HPDE6-E6E7 (cell line): ENCODE data around the gene CSNK1D.

Experiments
- DNase-seq: peaks from one replicate; pipeline ENCODE4 v3.0.0; 2011; ENCODE audit warnings: missing footprints; ENCODE audit errors: extremely low spot score

Gene CSNK1D

DNA sequence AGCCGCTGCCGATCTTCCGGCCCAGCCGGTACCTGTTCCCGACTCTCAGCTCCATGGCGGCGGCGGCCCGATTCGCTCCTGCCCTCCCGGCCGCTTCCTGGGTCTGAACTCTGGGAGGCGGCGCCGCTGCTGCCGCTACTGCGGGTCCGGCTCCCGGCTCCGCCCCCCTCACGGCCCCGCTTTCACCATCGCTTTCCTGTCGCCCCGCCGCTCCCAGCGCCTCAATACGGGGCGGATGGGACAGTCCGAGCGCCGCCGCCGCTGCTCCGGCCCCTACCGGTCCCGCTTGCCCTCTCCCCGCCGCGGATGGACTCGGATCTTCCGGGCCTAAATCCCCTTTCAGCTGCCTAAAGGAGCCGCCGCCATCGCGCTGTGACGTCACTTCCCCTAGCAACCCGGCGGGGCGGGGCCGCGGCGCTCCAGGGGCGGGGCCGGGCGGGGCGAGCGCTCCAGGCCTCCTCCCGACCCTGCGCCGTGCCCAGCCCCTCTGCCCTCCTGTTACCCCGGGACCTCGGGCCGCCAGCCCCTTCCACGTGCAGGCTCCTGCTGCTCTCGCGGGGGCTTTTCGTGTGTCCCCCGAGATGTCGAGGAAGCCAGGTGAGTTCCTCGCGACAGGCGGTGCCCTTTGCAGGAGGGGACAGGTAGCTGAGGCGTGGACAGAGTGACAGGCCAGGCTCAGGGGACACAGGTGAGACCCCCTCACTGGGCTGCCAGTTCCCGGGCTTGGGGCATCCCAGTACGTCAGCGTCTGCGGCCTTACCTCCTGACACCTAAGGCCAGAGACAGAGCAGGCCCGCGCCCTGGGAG is at the start of gene CSNK1D:
Gene CSNK1D (minus strand): TSS at position 374 of the 807 bp plus-strand sequence. CDS start 319 bp downstream, at position 55.
- DNase-seq, result peak; percentile 80

DNA sequence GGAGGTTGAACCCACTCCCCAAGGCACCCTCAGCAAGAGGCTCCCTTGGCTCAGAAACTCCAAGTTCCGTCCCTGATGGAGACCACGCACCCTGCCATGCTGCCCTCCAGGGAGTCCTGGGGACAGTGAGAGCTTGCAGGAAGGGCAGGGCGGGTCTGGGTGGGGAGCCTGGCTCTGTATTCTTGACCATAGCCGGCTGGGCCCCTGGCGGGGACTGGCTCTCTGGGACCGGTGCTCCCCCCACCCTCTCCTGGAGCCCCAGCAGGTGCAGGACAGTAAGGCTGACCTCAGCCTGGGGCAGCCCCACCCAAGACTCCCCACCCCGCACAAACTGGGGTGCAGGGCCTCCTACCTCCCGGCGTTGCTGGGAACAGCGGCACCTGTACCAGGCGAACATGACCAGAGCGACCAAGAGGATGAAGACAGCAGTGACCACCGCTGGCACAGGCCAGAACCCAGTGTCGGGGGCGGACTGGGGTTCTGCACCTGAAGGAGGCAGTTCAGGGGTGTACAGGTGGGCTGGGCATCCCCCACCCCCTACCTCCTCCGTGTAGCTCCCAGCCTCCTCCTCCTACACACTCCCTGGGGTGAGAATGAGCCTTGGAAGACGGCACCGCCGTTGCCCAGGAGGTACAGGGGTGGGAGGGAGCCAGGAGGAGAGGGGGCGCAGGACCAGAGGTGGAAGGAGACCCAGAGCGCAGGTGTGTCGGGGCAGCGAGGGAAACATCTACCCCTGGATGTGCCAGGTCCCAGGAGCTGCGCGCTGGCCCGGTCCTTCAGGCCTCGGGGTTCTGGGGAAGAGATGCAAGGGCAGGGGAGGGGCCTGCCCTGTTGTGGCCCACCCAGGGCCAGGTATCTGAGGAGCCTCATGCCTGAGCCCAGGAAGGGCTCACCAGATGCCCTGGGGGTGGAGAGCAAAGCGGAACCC is 49.3 kb upstream of the CSNK1D start:
- DNase-seq, result no peak

DNA sequence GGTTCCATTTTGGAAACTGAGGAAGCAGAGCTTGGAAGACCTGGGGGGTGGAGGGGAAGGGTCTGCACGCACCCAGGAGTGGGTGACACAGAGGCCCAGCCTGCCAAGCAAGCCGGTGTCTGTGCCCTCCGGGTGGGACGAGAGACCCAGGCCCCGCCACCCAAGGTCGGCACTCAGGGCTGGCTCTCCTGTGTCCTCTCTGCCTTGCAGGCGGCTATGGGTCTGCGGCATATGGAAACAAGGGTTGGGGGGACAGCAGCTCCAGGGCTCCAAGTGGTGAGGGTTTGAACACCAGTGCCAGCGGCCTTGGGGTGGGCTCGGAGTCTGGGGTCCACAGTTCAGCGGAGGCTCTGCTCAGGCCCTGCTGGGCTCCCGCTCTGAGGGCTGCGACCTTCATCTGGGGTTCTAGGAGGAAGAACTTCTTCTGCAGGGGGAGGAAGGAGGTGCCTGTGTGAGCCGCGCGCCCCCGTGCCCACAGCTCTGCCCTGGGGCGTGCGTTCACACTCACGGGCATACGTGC is 48.5 kb upstream of the CSNK1D start:
- DNase-seq, result no peak

DNA sequence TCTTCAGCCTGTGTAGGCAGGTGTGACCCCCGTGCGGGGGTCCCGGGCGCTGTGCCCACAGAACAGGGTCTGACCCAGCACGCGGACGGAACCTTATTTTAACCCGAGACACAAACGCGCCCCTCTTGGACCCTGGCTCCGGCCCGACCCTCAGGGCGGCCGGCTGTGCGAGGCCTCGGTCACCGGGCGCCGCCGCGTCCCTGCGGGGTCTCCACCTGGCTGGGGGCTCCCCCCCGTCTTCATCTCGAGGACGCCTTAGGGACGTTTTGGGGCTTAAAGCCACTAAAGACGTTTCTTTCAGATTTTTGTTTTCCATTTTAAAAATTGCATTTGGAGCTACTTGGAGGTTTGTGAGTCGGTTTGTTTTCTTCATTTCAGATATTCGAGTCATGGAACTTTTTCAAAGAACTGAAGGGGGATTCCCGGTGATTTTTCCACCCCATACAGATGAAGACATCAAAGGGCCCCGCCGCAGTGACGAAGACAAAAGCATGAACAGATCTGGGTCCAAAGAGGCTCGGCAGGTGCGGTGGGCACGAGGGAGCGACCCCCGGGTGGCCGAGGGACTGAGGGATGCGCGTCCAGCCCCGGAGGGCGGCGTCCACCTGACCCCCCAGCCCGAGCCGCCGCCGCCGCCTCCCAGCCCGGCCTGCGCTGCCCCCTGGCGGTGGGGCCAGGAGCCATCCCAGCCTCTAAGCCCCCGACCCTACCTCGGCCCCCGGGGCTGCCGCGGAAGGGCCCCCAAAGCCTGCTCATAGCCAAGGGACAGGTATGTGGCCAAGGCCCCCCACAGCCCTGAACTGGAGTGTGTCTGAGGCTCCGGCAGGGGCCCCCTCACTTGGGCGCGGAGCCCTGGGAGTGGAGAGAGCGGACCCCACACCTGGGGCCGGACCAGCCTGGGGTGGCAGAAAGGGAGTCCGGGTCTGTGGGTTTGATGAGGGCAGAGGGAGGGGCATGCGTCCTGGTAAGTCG is 47.7 kb upstream of the CSNK1D start:
- no peak for DNase-seq

DNA sequence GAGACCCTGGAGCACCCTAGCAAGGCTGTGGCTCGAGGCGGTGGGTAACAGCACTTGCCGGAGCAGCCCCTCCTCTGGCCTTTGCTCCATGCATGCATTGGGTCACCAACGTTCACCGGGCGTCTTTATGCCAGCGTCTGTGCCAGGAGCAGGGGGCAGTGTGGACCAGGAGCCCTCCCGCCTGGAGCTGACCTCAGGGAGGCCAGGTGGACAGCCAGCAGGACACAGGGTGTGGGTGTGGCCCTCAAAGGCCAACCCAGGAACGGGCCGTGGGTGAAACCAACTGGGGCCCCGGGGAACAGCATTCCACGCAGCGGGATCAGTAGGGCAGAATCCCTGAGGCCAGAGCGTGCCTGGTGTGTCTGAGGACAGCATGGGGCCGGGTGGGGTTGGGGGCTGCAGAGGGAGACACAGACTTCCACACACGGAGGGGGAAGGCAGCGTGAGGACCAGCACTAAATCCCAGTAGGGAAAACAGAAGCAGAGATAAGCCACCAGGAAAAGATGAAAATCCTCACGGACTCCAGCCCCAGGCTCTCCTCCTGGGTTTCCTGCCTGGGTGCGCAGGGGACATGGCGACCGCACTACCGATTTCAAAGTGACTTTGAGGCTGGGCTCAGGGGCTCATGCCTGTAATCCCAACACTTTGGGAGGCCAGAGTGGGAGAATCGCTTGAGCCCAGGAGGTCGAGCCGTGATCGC is 46.8 kb upstream of the CSNK1D start:
- DNase-seq, result no peak

DNA sequence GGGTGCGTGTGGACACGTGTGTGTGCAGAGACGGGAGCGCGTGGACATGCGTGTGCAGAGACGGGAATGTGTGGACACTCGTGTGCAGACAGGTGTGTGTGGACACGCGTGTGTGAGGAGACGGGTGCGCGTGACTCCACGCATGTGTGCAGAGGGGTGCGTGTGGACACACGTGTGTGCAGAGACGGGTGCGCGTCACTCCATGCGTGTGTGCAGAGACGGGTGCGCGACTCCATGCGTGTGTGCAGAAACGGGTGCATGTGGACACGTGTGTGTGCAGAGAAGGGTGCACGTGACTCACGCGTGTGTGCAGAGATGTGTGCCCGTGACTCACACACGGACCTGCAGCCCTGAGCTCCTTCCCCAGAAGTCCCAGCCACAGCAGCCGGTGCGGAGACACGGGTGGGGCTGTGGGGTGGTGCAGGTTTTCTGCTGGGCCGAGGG is 46.1 kb upstream of the CSNK1D start:
- DNase-seq, result no peak

DNA sequence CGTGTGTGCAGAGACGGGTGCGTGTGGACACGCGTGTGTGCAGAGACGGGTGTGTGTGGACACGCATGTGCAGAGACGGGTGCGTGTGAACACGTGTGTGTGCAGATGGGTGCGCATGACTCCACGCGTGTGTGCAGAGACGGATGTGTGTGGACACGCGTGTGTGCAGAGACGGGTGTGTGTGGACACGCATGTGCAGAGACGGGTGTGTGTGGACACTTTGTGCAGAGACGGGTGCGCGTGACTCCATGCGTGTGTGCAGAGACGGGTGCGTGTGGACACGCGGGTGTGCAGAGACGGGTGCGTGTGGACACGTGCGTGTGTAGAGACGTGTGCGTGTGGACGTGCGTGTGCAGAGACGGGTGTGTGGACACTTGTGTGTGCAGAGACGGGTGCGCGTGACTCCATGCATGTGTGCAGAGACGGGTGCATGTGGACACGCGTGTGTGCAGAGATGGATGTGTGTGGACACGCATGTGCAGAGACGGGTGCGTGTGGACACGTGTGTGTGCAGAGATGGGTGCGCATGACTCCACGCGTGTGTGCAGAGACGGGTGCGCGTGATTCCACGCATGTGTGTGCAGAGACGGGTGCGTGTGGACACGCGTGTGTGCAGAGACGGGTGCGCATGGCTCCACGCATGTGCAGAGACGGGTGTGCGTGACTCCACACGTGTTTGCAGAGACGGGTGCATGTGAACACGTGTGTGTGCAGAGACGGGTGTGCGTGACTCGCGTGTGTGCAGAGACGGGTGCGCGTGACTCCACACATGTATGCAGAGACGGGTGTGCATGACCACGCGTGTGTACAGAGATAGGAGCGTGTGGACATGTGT is 45.5 kb upstream of the CSNK1D start:
- no peak for DNase-seq

DNA sequence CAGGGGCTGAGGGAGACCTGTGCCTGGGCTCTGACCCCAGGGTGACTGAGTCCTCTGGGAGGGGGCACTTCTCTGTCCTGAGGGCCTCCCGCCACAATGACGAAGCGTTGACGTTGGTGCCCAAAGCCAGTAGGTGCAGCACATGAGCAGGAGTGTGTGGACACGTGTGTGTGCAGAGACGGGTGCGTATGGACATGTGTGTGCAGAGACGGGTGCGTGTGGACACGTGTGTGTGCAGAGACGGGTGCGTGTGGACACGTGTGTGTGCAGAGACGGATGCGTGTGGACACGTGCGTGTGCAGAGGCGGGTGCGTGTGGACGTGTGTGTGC is 44.6 kb upstream of the CSNK1D start:
- no peak for DNase-seq

DNA sequence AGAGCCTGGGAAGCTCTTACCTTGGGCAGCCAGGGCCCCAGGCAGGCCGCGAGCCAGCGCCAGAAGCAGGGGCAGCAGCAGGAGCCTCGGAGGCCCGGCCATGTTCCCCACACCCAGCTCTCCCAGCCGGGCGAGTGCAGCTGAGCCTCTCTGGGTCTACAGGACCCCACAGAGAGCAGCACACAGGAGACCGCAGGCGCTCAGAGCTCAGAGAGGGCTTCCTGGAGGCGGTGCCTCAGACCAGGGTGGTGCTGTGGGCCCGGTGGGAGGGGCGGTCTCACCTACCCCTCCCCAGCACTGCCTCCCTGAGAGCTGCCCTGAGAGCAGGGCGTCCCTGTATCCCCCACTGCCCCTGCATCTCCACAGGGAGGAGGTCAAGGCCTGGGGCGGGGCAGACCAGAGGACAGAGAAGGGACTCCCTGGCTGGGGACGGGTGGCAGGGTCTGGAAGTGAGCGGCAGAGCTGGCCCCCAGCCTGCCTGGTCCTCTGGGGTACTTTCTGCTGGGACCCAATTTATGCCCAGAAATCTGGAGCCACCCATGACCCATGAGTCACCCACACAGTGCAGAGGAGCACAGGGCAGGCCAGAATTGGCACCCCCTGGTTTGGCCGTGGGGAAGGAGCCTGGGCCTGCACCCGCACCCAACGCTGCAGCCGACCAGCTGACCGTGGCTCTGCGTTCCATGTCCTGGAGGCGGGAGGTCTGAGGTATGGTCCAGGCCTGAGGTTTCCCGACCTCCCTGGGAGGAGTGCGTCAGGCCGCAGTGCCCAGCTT is 44.1 kb upstream of the CSNK1D start, which contains the start of gene CD7:
Gene CD7 (minus strand): TSS at position 215 of the 775 bp plus-strand sequence. CDS start 113 bp downstream, at position 102.
- no peak for DNase-seq

DNA sequence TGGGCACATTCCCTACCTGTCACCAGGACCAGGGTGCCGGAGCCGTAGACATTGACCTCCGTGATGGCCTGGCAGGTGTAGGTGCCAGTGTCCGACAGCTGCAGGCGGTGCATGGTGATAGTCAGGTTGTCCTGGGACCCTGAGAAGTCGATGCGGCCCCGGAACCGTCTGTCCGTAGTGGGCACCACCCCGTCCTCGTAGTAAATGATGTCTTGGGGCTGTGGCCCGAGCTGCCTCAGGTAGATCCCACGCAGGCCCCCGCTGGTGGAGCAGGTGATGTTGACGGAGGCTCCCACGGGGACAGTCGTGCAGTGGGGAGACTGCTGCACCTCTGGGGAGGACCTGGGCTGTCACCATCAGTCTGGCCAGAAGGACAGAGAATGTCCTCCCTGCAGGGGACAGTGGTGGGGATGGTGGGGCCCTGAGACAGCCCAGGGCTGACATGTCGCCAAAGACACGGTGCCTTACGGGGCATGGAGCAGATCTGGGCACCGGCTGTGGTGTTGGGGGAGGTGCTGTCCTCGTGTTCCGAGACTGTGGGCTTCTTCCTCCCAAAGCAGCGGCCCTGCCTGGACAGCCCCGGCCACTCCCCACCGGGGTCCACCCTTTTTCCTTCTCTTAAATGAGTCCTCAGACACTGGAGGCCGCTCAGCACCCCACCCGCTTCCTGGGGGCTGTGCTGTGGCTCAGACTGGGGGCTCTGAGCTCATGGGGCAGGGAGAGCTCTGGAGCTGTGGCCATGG is 43.3 kb upstream of the CSNK1D start:
- no peak for DNase-seq

DNA sequence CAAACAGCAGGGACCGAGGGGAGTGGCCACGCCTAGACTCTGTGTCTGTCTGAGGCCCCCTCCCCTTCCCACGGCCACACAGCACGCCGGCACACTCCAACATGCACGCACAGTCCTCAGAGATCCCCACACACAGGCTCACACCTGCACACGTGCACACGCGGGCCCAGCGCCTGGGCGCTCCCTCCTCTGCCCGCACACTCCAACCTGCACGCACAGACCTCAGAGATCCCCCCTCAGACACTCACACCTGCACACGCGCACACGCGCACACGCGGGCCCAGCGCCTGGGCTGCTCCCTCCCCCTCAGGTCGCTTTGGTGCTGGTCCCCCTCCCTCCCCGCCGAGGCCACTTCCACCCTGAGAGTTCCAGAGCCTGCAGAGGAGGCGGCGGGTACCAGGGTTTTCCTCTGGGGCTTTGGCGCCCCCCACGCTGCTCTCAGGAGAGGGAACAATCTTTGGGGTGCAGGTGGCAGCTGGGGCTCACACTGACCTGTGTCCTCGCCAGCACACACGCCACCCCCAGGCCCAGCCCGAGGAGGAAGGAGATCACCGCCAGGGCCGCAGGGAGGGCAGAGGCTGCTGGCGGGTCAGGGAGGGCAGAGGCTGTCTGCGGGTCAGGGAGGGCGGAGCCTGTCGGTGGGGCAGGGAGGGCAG is 42.3 kb upstream of the CSNK1D start:
- DNase-seq, result no peak

DNA sequence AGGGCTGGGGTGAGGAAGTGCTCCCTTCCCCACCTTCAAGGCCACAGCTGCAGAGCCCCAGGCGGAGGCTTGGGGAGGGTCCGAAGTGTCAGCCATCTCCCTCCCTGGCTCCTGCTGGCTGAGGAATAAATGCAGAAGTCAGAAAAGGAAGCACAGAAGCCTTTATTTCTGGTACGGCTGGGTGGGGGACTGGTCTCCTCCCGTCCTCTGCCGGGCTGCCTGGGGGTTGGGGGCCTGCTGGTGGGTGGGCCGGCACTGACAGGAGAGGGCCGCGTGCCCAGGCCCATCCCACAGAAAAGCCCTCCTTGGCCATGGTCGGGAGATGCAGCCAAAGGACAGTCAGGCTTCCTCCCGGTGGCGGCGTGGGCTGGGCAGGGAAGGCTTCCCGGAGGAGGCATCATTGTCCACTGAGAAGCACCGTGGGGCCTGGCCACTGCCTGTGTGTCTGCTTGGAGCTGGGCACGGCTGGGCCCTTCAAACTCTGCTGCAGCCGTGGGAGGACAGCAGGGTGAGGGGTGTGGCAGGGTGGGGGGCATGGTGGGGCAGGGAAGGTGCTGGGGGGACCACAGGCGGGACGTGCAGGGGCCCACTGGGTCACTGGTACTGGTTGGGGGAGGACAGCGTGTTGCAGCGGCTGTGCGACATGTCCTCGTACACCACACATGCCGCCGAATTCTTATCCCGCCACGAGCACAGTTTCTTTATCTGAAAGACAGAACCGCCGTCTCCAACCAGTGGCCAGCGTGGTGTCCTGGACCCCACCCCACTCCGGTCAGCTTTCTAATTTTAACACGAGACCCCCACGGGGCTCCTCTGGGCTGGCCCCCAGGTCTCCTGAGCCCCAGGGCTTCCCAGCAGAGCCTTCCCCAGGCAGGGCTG is 41.5 kb upstream of the CSNK1D start:
- DNase-seq, result no peak

DNA sequence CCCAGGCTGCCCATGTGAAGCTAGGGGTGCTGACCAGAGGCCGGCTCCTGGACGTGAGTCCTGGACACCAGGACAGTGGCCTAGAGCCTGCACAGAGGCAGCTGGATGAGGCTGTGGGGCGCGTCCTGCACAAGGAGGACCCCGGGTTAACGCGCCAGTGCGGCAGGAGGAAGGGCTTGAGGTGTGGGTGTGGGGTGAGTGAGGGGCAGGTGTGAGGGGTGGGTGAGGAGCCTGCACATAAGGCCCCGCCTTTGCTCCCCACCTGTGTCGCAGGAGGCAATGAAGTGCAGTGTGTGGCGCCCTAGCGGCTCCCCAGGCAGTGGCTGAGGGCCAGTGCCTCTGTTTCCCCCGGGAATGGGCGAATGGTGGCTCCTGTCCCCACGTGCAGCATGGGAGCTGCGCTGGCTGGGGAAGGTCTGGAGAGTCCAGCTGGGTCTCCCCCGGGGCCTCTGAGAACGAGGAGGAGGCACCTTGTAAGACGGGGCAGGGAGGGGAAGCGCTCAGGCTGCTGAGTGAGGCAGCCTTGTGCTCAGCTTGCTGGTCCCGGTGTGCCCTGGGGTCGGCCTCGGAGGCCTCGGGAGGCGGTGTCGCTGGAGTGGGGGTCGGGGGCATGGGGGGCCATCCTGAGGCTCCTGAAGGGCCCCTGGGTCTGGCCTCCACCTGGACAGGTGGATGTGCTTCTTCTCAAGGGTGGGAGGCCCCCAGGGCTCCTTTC is 40.7 kb upstream of the CSNK1D start:
- no peak for DNase-seq

DNA sequence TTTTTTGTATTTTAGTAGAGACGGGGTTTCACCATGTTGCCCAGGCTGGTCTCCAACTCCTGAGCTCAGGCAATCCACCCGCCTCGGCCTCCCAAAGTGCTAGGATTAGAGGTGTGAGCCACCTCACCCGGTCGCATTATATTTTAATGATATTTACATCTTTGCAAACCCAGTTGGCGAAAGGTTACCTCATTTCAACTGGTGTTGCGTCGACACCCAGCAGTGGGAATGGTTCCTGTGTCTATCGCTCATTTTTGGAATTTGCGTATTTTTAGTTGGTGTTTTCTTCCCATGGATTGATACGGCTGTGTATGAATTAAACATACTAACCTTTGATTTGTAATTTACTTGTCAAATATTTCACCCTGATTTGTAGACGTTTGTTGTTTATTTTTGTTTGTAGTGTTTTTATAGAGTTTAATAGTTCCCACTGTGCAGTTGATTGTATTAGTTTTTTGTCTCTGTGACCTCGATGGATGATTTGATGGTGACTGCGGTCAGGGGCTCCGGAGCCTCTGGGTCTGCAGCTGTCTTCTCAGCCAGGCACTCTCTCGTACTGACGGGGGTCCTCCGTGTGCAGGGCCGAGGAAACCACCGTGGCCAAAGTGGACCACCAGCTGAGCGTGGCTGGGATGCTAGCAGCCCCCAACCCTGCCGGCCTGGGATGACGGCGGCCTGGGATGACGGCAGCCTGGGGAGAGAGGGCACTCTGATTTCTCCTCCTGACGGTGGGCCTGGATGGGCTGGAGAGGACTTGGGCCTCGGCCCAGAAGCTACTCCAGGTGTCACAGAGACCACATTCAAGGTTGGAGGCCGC is 39.9 kb upstream of the CSNK1D start:
- no peak for DNase-seq

DNA sequence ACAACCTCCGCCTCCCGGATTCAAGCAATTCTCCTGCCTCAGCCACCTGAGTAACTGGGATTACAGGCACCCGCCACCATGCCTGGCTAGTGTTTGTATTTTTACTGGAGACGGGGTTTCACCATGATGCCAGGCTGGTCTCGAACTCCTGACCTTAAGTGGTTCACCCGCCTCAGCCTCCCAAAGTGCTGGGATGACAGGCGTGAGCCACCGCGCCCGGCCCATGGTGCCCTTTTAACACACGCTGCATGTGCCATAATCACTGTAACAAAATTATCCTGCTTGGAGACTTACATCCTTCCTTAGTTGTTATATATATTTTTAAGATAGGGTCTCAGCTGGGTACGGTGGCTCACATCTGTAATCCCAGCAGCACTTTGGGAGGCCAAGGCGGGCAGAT is 38.5 kb upstream of the CSNK1D start:
- DNase-seq, result no peak
